K562 (cell line): Measurements from ENCODE around the gene QKI. TPM values are rescaled to one million over a fixed set of nuclear protein-coding genes. Genes with fewer than 3 reads are reported as not detected.

Experiments
- CBFA2T3 ChIP-seq: fragments of 450-650 bp; IDR thresholded peaks from 2 replicates; pipeline ENCODE4 v1.6.1; 2017
- DPF2 ChIP-seq: fragments of 450-650 bp; IDR thresholded peaks from 2 replicates; pipeline ENCODE4 v1.6.1; 2016
- FOSL1 ChIP-seq: fragments of 200-800 bp; sonication (Bioruptor generic); conservative IDR thresholded peaks from 2 replicates; pipeline ENCODE4 v1.6.1; 2016; ENCODE audit warnings: missing genetic modification characterization, missing compliant biosample characterization
- FUS ChIP-seq: fragments of 200-400 bp; formaldehyde crosslinking; optimal IDR thresholded peaks from 2 replicates; pipeline ENCODE3; 2017; ENCODE audit warnings: low read depth, low read length
- GABPB1 ChIP-seq: sonication (generic); formaldehyde crosslinking; IDR thresholded peaks from 2 replicates; pipeline ENCODE4 v1.8.0; 2022; ENCODE audit warnings: mild to moderate bottlenecking, missing genetic modification reagents
- HDAC2 ChIP-seq: fragments of 450-650 bp; IDR thresholded peaks from 2 replicates; pipeline ENCODE4 v1.6.1; 2016; ENCODE audit warnings: mild to moderate bottlenecking
- KAT8 ChIP-seq: fragments of 450-650 bp; IDR thresholded peaks from 2 replicates; pipeline ENCODE4 v1.6.1; 2016; ENCODE audit warnings: low read depth, mild to moderate bottlenecking
- LEF1 ChIP-seq: fragments of 450-650 bp; IDR thresholded peaks from 2 replicates; pipeline ENCODE4 v1.6.1; 2016; ENCODE audit warnings: mild to moderate bottlenecking
- MAFF ChIP-seq: IDR thresholded peaks from 2 replicates; pipeline ENCODE4 v1.6.1; 2012; ENCODE audit warnings: low read length, improper control_type of control experiment
- MCM2 ChIP-seq: fragments of 450-650 bp; IDR thresholded peaks from 2 replicates; pipeline ENCODE4 v1.6.1; 2017; ENCODE audit warnings: low read depth, mild to moderate bottlenecking
- MYBL2 ChIP-seq, 2 experiments: fragments of 450-650 bp in 1 of 2; sonication (generic) in 1 of 2; formaldehyde crosslinking in 1 of 2; IDR thresholded peaks; 2 replicates each; pipeline versions ENCODE4 v1.6.1 to v1.8.1; 2017 to 2022; ENCODE audit warnings: borderline replicate concordance in 1 of 2, inconsistent platforms in 1 of 2, low read depth in 1 of 2, mild to moderate bottlenecking in 1 of 2, missing genetic modification reagents in 1 of 2, moderate library complexity in 1 of 2
- PHB ChIP-seq: fragments of 250-450 bp; sonication (Bioruptor Pico); IDR thresholded peaks from 2 replicates; pipeline ENCODE4 v1.5.0; 2021
- SIN3B ChIP-seq: fragments of 450-650 bp; IDR thresholded peaks from 2 replicates; pipeline ENCODE4 v1.6.1; 2017; ENCODE audit warnings: low read depth, mild to moderate bottlenecking, moderate library complexity
- SRSF1 ChIP-seq: fragments of 200-400 bp; formaldehyde crosslinking; IDR thresholded peaks from 2 replicates; pipeline ENCODE4 v1.6.1; 2017; ENCODE audit warnings: mild to moderate bottlenecking, low read depth, low read length, moderate library complexity
- polyA plus RNA-seq, 8 experiments: library from polyadenylated mRNA; depleted of rRNA in 4 of 8; stranded (reverse) in 5 of 8; unstranded in 3 of 8; fragments of >200 nt; fragmentation: Nextera tagmentation in 2 of 8; fragmentation: Illumina TruSeq in 1 of 8; extraction: Ambion mirVana in 2 of 8; extraction: Trizol in 1 of 8; gene quantifications; 2 replicates each; pipeline versions ENCODE4 v1.2.1 to v1.2.3, GENCODE V29; 2011 to 2014; ENCODE audit warnings: inconsistent platforms in 1 of 8, missing spikeins in 1 of 8
- total RNA-seq, 7 experiments: library from RNA; depleted of rRNA in 6 of 7; stranded (reverse); fragments of >200 nt in 6 of 7; fragmentation: Illumina TruSeq in 2 of 7; extraction: Trizol in 2 of 7; gene quantifications; 2 replicates each; pipeline versions ENCODE4 v1.2.1 to v1.2.3, GENCODE V29; 2011 to 2021; ENCODE audit warnings: low replicate concordance in 1 of 7
- TF ChIP-seq, protein P1 (sequence below): sonication (generic); formaldehyde crosslinking; IDR thresholded peaks from 2 replicates; pipeline ENCODE4 v1.8.0; 2023; ENCODE audit warnings: mild to moderate bottlenecking, missing genetic modification reagents
- TF ChIP-seq, protein P2 (sequence below): fragments of 450-650 bp; IDR thresholded peaks from 2 replicates; pipeline ENCODE4 v1.6.1; 2016; ENCODE audit warnings: low read depth
- TF ChIP-seq, protein P3 (sequence below): sonication (generic); formaldehyde crosslinking; IDR thresholded peaks from 2 replicates; pipeline ENCODE4 v1.9.0; 2022; ENCODE audit warnings: mild to moderate bottlenecking, missing genetic modification reagents

QKI gene
- total and polyA plus RNA-seq, 9 of the 15 experiments (the other 6 are each of a cell fraction or from before 2014, with no cell fraction given) = 20.4 to 215 (median 123) TPM

DNA sequence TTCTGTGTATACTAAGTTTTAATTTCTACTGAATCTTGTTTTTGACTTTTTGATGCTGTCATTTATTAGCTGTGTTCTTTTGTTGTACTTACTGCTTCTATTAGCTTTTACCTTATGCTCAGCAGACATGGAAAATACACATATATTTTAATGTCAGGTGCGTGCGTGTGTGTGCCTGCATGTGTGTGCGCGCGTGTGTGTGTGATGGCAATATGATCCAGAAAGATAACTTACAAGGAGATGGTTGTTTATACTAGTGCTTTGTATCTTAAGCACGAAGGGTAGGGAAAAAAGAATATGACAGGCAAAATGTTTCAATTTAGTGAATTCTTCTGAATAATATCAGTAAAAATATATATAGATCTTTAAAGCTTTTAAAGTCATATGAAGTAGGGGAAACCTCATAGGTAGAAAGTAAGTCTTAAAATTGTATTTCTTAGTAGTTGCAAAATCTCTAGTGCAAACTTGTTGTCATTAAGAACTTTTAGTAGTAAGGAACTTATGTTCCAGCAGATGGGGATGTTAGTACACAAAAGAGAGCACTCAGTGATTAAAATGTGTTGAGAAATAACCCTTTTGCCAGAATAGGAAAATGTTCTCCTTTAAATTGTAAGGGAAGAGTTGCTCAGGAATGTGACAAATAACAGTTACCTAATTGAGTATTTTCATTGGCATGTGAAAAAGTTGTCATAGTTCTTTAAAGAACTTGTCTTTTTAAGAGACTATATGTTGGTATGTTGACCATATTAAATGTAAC lies 13.2 kb downstream of the QKI start (continued):
- TF ChIP-seq, protein P1, sequence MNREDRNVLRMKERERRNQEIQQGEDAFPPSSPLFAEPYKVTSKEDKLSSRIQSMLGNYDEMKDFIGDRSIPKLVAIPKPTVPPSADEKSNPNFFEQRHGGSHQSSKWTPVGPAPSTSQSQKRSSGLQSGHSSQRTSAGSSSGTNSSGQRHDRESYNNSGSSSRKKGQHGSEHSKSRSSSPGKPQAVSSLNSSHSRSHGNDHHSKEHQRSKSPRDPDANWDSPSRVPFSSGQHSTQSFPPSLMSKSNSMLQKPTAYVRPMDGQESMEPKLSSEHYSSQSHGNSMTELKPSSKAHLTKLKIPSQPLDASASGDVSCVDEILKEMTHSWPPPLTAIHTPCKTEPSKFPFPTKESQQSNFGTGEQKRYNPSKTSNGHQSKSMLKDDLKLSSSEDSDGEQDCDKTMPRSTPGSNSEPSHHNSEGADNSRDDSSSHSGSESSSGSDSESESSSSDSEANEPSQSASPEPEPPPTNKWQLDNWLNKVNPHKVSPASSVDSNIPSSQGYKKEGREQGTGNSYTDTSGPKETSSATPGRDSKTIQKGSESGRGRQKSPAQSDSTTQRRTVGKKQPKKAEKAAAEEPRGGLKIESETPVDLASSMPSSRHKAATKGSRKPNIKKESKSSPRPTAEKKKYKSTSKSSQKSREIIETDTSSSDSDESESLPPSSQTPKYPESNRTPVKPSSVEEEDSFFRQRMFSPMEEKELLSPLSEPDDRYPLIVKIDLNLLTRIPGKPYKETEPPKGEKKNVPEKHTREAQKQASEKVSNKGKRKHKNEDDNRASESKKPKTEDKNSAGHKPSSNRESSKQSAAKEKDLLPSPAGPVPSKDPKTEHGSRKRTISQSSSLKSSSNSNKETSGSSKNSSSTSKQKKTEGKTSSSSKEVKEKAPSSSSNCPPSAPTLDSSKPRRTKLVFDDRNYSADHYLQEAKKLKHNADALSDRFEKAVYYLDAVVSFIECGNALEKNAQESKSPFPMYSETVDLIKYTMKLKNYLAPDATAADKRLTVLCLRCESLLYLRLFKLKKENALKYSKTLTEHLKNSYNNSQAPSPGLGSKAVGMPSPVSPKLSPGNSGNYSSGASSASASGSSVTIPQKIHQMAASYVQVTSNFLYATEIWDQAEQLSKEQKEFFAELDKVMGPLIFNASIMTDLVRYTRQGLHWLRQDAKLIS = no peak
- TF ChIP-seq MCM2 (no peak), MYBL2 (IDR thresholded peaks at IDR 0.05; ENCODE audit: low read depth) (no peak), MYBL2 (CRISPR knock-in tag; IDR thresholded peaks at IDR 0.05; ENCODE audit: borderline replicate concordance) (no peak), MAFF (no peak), CBFA2T3 (peak; percentile 33; the same call in 1 of the 2 replicates), HDAC2 (no peak), LEF1 (no peak), GABPB1 (CRISPR knock-in tag) (no peak), FOSL1 (no peak), FUS (no peak), KAT8 (no peak), DPF2 (peak; percentile 37; the same call in 1 of the 2 replicates), SRSF1 (no peak), SIN3B (no peak), PHB (CRISPR knock-in tag) (no peak)
- TF ChIP-seq, protein P2, sequence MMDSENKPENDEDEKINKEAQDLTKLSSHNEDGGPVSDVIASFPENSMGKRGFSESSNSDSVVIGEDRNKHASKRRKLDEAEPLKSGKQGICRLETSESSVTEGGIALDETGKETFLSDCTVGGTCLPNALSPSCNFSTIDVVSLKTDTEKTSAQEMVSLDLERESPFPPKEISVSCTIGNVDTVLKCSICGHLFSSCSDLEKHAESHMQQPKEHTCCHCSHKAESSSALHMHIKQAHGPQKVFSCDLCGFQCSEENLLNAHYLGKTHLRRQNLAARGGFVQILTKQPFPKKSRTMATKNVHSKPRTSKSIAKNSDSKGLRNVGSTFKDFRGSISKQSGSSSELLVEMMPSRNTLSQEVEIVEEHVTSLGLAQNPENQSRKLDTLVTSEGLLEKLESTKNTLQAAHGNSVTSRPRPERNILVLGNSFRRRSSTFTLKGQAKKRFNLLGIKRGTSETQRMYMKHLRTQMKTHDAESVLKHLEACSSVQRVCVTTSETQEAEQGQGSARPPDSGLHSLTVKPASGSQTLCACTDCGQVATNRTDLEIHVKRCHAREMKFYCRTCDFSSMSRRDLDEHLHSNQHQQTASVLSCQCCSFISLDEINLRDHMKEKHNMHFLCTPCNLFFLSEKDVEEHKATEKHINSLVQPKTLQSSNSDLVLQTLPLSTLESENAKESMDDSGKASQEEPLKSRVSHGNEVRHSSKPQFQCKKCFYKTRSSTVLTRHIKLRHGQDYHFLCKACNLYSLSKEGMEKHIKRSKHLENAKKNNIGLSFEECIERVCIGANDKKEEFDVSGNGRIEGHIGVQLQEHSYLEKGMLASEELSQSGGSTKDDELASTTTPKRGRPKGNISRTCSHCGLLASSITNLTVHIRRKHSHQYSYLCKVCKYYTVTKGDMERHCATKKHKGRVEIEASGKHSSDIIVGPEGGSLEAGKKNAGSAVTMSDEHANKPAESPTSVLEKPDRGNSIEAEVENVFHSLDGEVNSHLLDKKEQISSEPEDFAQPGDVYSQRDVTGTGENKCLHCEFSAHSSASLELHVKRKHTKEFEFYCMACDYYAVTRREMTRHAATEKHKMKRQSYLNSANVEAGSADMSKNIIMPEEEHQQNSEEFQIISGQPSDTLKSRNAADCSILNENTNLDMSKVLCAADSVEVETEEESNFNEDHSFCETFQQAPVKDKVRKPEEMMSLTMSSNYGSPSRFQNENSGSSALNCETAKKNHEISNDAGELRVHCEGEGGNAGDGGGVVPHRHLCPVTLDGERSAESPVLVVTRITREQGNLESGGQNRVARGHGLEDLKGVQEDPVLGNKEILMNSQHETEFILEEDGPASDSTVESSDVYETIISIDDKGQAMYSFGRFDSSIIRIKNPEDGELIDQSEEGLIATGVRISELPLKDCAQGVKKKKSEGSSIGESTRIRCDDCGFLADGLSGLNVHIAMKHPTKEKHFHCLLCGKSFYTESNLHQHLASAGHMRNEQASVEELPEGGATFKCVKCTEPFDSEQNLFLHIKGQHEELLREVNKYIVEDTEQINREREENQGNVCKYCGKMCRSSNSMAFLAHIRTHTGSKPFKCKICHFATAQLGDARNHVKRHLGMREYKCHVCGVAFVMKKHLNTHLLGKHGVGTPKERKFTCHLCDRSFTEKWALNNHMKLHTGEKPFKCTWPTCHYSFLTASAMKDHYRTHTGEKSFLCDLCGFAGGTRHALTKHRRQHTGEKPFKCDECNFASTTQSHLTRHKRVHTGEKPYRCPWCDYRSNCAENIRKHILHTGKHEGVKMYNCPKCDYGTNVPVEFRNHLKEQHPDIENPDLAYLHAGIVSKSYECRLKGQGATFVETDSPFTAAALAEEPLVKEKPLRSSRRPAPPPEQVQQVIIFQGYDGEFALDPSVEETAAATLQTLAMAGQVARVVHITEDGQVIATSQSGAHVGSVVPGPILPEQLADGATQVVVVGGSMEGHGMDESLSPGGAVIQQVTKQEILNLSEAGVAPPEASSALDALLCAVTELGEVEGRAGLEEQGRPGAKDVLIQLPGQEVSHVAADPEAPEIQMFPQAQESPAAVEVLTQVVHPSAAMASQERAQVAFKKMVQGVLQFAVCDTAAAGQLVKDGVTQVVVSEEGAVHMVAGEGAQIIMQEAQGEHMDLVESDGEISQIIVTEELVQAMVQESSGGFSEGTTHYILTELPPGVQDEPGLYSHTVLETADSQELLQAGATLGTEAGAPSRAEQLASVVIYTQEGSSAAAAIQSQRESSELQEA = no peak
- TF ChIP-seq, protein P3, sequence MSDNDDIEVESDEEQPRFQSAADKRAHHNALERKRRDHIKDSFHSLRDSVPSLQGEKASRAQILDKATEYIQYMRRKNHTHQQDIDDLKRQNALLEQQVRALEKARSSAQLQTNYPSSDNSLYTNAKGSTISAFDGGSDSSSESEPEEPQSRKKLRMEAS (CRISPR knock-in tag) = no peak
